Measurements from ENCODE around the gene MFRP.
A peak's percentile ranks its signal among the peaks of the same experiment; 100 is the strongest.

Gene MFRP

DNA sequence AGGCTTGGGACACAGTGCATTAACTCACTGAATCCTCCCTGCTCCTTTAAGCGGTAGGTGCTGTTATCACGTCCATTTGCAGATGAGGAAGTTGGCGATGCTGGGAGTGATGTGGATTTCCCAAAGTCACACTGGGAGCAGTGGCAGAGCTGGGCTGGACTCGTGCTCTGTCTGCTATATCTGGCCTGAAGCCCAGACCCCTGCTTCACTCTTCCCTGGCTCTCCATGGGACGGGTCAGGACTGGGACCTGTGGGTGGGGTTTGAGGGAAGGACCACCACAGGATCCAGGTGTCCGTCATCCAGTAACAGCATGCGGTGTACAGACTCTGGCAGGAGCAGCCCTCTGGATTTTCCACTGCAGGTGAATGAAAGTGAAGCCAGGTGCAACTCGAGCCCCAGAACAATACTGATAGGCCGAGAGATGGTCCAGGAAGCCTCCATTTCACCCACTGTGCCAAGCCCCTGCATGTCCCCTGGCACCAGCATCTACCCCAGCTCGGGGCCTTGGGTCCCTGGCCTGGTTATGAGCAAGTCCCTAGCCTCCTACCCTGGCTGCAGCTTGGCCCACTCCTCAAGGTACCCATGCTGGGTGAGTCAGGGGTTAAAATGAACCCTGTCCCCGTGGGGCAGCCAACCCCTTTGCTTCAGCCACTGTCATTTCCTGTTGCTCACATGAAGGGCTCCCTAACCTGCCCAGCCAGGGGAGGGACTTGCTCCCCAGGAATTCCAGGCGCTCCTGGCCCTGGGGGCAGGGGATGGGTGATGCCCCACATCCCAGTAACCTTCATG, 30.8 kb upstream of the MFRP start:
- DNase-seq (ENCODE audit: low read depth), result no peak
- H3K4me3 ChIP-seq (ENCODE audit: low read depth, low read length), result no peak overlapping the region
- in situ Hi-C loops (cut with HindIII; ENCODE audit: low sequenced_read_pairs), result loop anchor here (10.0 kb wide), 2 partner anchors 47 to 97 kb away; partner anchors contain the start of gene THY1

DNA sequence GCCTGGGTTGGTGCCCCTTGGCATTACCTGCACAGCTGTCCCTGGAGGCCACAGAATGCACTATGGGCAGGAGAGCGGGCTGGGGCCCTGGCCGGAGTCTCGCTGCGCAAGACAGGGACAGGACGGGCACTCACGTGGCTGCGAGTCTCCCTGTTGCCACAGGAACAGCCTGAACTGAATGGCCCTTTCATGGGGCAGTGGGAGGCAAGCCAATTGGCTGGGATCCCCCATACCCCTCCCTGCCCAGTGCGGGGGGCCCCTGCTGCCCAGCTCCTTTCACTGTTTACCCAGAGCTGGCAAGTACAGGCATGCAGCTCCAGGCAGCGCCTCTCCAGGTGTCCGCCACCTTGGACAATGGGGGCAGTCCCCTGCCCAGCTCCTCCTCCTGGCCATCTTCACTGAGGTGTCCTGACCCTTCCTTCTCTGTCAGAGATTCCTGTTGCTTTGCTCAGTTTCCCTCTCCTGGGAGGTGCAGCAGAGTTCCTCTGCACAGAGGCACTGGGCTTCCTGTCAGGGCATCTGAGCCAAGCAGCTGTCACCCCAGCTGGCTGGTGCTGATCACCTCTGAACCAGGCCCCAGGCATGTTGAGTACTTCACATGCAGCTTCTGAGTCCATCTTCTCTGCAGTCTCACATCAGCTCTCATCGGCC, 29.8 kb upstream of the MFRP start:
- H3K4me3 ChIP-seq (ENCODE audit: low read depth, low read length), result no peak overlapping the region
- DNase-seq (ENCODE audit: low read depth), result no peak
- in situ Hi-C loops (cut with HindIII; ENCODE audit: low sequenced_read_pairs), result loop anchor here (10.0 kb wide), 2 partner anchors 48 to 98 kb away; partner anchors contain the start of gene THY1
- TF ChIP-seq, protein P1, sequence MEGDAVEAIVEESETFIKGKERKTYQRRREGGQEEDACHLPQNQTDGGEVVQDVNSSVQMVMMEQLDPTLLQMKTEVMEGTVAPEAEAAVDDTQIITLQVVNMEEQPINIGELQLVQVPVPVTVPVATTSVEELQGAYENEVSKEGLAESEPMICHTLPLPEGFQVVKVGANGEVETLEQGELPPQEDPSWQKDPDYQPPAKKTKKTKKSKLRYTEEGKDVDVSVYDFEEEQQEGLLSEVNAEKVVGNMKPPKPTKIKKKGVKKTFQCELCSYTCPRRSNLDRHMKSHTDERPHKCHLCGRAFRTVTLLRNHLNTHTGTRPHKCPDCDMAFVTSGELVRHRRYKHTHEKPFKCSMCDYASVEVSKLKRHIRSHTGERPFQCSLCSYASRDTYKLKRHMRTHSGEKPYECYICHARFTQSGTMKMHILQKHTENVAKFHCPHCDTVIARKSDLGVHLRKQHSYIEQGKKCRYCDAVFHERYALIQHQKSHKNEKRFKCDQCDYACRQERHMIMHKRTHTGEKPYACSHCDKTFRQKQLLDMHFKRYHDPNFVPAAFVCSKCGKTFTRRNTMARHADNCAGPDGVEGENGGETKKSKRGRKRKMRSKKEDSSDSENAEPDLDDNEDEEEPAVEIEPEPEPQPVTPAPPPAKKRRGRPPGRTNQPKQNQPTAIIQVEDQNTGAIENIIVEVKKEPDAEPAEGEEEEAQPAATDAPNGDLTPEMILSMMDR (IDR thresholded peaks at IDR 0.05; ENCODE audit: low read depth, low read length, missing control alignments), result no peak

More for the DNA sequence above, 30.8 kb upstream of the MFRP start:
- TF ChIP-seq, protein P1 (IDR thresholded peaks at IDR 0.05; ENCODE audit: low read depth, low read length, missing control alignments), result no peak

DNA sequence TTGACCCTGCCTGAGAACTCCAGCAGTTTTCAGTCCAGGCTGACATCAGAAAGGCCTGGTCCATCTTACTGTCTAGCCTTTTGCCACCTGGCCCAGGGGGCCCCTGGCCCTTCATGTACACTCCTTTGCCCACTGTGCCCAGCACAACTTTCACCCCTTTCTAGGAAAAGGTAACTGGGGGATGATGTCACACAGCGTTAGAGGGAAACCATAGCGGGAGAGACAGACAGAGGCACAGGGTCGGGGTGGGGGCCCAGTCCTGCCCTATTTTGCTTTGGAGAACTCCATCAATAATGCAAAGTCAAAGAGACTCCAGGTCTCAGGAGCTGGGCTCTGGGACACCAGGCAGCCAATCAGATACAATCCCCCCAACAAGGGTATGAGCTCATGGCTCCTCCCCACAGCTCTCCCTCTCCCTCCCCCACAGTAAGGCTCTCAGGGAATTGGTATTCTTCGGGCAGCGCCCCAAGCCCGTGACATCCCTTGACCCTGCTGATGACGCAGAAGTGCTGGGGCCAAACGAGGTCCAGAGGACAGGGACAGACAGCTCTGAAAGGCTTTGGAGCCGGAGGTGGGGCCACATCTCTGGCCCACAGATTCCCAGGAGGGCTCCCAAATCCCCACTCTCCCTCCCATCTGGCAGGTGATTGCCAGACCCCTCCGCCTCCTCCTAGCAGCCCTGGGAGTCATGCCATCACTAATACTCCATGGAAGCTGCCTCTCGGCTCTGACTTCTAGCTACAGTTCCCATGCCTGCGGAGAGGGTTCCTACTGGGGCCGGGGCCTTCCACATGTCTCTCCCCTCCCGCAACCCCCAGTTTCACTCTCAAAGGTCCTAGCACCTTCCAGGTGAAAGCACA, 29.1 kb upstream of the MFRP start:
- no peak overlapping the region for H3K4me3 ChIP-seq (ENCODE audit: low read depth, low read length)
- DNase-seq (ENCODE audit: low read depth), result peak; percentile 16
- TF ChIP-seq, protein P1 (IDR thresholded peaks at IDR 0.05; ENCODE audit: low read depth, low read length, missing control alignments), result no peak
- in situ Hi-C loops (cut with HindIII; ENCODE audit: low sequenced_read_pairs), result loop anchor here (10.0 kb wide), 2 partner anchors 49 to 99 kb away; partner anchors contain the start of gene THY1

DNA sequence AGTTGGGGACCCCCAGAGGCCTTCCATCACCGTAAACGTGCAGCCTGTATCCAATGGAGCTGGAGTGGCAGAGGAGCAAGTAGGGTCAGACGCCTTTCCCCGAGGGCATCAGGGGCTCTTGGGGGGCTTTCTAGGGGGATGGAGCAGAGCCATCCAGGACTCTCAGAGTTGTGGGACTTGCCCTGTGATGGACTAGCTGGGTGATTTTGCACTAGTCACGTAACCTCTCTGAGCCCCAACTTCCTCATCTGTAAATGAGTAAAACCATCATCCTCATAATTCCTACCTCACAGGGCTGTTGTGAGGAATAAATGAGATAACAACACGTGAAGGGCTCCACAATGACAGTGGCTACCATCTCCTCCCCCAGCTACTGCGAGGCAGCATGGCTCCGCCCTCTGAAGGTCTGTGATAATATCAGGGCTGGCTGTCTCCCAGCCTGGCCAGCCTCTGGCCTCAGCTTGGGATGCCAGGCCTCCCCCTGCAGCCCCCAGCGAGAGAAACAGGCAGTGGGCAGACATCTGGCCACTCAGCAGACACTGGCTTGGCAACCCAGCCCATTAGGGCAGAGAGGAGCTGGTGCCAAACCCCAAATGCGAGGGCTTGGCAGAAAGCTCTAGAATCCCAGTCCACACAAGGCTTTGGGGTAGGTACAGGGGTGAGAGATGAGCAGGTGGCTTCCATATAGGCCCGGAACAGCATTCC, 28.3 kb upstream of the MFRP start:
- in situ Hi-C loops (cut with HindIII; ENCODE audit: low sequenced_read_pairs), result loop anchor here (10.0 to 25.0 kb wide), 3 partner anchors 50 to 338 kb away; partner anchors contain the start of gene THY1
- no peak overlapping the region for H3K4me3 ChIP-seq (ENCODE audit: low read depth, low read length)
- TF ChIP-seq, protein P1 (IDR thresholded peaks at IDR 0.05; ENCODE audit: low read depth, low read length, missing control alignments), result no peak
- no peak for DNase-seq (ENCODE audit: low read depth)

DNA sequence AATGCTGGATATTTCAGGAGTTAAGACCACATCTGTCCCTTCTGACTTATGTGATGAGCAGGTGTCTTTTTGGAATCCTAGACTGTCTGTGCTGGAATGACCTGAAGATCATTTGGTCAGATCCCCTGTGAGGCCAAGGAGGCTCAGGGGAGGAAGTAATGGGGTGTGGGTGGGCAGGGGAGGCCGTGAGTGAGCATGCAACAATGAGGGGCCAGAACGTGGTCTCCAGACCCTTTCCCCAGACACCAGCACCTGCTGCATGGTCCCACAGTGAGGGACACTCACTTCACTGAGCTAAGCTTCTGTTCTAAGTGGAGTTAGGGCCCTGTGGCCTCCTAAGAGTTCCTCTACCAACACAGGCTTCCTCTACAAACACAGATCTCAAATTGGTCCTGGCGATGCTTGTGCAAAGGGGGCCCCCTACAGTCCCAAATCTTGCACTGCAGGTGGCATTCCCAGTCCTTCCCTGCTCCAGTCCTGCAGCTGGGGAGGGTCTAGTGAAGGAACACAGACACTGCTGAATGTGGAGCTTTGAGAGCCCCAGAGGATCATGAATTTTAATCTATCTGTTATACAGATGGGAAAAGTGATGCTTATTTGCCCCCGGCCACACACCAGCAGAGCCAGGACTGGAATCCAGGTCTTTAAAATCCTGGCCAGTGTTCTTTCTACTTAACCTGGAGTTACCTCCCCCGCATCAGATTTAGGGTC, 27.6 kb upstream of the MFRP start:
- H3K4me3 ChIP-seq (ENCODE audit: low read depth, low read length), result no peak overlapping the region
- peak; percentile 28 for DNase-seq (ENCODE audit: low read depth)
- in situ Hi-C loops (cut with HindIII; ENCODE audit: low sequenced_read_pairs), result loop anchor here (10.0 to 25.0 kb wide), 3 partner anchors 51 to 338 kb away; partner anchors contain the start of gene THY1
- TF ChIP-seq, protein P1 (IDR thresholded peaks at IDR 0.05; ENCODE audit: low read depth, low read length, missing control alignments), result peak; percentile 94
